Uterus (tissue), 4 donors: ENCODE measurements around the gene MEIS1. TPM values are rescaled to one million over a fixed set of nuclear protein-coding genes. Genes with fewer than 3 reads are reported as not detected.

ENCODE experiments used
- DNase-seq, 2 donors: peaks; one replicate each; pipeline ENCODE4 v3.0.0-alpha.2; 2019 to 2020
- H3K27ac ChIP-seq, 2 donors: fragments of 200-600 bp; sonication (generic); 1 replicate in 1 of 2; 2 replicates in 1 of 2; pipeline ENCODE4 v1.5.1; 2016 to 2018
- H3K27me3 ChIP-seq, 2 donors: fragments of 200-600 bp; sonication (generic); one replicate each; pipeline ENCODE4 v1.5.1; 2018 to 2019; ENCODE audit warnings: control low read depth in 1 of 2
- H3K36me3 ChIP-seq, 2 donors: fragments of 200-600 bp; sonication (generic); one replicate each; pipeline ENCODE4 v1.5.1; 2019; ENCODE audit warnings: control low read depth in 1 of 2
- H3K4me1 ChIP-seq, 2 donors: fragments of 200-600 bp; sonication (generic); one replicate each; pipeline ENCODE4 v1.5.1; 2018 to 2019; ENCODE audit warnings: control low read depth in 1 of 2
- H3K4me3 ChIP-seq, 2 donors: fragments of 200-600 bp; sonication (generic); 1 replicate in 1 of 2; 2 replicates in 1 of 2; pipeline ENCODE4 v1.5.1; 2018 to 2019; ENCODE audit warnings: mild to moderate bottlenecking in 1 of 2
- H3K9me3 ChIP-seq, 2 donors: fragments of 200-600 bp; sonication (generic); one replicate each; pipeline ENCODE4 v1.5.1; 2019; ENCODE audit warnings: control low read depth in 1 of 2
- POLR2A ChIP-seq, 2 donors: fragments of 450-650 bp; IDR thresholded peaks; one replicate each; pipeline ENCODE4 v1.6.1; 2016; ENCODE audit warnings: antibody characterized with exemption in 2 of 2, mild to moderate bottlenecking in 1 of 2, moderate library complexity in 1 of 2
- intact Hi-C: fragments of 100-400 bp; cut with DNase I; formaldehyde crosslinking; loops from one replicate; pipeline ENCODE4 v1.15.1; 2023; ENCODE audit warnings: low total_unique reads
- total RNA-seq, 4 donors: library from RNA; depleted of rRNA in 3 of 4; stranded (reverse); fragments of >200 nt in 3 of 4; gene quantifications; one replicate each; pipeline versions ENCODE4 v1.1.0 to v1.2.4, GENCODE V29; 2014 to 2023
- TF ChIP-seq, protein P1 (sequence below), 4 experiments: fragments of 200-600 bp in 2 of 4; fragments of 450-650 bp in 2 of 4; sonication (generic) in 2 of 4; IDR thresholded peaks; one replicate each; pipeline ENCODE4 v1.5.1; 2016 to 2019; ENCODE audit warnings: antibody characterized with exemption in 4 of 4, mild to moderate bottlenecking in 2 of 4, moderate library complexity in 1 of 4
- donor health status: DM: yes; HTN: yes; CAD: no.

MEIS1 gene
- total RNA-seq, 4 donors from 2014 or later = 110 to 418 (median 233) TPM

DNA sequence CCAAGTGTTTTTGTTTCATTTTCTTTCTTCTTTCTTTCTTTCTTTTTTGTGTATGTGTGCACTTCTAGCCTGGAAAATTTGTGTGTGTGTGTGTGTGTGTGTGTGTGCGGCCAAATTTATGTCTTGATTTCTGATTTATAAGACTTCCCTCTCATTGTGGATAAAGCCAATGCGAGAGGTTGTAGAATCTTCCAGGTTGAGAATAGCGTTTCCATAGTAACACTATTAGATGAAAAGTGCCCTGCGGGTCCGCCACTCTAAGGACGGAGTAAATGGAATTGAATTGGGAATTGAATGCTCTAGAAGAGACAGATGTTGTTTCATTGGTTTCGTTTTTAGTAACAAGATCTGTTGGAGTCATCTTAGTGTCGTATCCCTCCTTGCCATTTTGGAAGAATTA lies 81.6 kb downstream of the MEIS1 start:
- Histone ChIP-seq H3K4me1 (peaks cover 4 to 5% of the 10 kb centered on the region in 2 donors), H3K9me3 (no peaks in the 10 kb centered on the region), H3K27ac (no peak overlapping the region), H3K4me3 (no peak overlapping the region), H3K36me3 (no peaks in the 10 kb centered on the region), H3K27me3 (no peaks in the 10 kb centered on the region)
- no peak for DNase-seq
- intact Hi-C loops = no loop called here
- TF ChIP-seq, protein P1, sequence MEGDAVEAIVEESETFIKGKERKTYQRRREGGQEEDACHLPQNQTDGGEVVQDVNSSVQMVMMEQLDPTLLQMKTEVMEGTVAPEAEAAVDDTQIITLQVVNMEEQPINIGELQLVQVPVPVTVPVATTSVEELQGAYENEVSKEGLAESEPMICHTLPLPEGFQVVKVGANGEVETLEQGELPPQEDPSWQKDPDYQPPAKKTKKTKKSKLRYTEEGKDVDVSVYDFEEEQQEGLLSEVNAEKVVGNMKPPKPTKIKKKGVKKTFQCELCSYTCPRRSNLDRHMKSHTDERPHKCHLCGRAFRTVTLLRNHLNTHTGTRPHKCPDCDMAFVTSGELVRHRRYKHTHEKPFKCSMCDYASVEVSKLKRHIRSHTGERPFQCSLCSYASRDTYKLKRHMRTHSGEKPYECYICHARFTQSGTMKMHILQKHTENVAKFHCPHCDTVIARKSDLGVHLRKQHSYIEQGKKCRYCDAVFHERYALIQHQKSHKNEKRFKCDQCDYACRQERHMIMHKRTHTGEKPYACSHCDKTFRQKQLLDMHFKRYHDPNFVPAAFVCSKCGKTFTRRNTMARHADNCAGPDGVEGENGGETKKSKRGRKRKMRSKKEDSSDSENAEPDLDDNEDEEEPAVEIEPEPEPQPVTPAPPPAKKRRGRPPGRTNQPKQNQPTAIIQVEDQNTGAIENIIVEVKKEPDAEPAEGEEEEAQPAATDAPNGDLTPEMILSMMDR (IDR thresholded peaks at IDR 0.05) = no peak

DNA sequence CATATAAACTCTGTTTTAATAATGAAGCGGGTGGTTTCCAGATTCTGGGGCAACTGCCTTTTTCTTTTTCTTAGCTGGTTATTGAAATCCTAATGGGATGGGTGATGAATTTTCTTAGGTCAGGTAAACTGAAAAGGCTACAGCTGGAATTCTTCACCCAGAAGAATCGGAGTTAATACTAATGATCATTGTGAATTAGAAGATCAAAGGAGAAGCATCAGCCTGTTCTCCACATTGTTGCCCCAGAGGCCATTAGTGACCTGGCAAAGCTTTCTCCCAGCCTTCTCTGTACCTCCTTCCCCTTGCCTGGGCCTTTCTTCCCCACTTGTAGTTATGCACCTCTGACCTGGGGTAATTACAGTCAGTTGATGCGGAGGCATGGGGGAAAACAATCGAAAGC lies 82.8 kb downstream of the MEIS1 start:
- Histone ChIP-seq H3K4me3 (no peak overlapping the region), H3K9me3 (no peaks in the 10 kb centered on the region), H3K27me3 (no peaks in the 10 kb centered on the region), H3K4me1 (peaks cover 4 to 10% of the 10 kb centered on the region in 2 donors), H3K36me3 (no peaks in the 10 kb centered on the region), H3K27ac (no peak overlapping the region)
- TF ChIP-seq POLR2A (IDR thresholded peaks at IDR 0.05) = no peak
- TF ChIP-seq, protein P1 (IDR thresholded peaks at IDR 0.05) = no peak
- intact Hi-C loops = no loop called here
- DNase-seq = no peak

DNA sequence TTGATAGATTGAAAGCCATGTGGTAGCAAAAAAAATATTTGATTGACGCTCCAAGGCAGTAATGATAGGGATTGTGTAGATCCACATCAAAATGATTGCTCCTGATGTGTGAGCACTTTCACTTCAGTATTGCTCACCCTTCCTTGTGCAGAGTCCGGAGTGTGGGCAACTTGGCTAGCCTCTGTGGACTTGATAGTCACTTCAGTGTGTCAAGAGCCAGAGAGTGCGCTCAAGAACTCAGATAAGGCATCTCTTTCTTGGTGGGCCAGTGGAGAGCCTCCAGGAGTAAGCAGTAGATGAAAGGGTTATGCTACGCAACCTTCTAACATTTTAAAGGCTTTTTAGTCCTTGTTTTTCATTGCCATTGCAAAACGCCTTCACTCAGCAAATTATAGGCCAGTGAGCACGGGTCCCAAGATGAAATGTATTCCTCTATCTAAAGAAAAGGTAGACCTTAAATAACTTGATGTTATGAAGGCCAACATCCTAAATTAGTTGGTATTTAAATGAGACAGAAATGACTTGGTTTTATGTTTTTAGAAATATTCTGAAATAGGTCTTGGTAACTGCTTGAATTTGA lies 84.4 kb downstream of the MEIS1 start:
- H3K36me3 ChIP-seq = no peaks in the 10 kb centered on the region
- no peak for DNase-seq
- TF ChIP-seq, protein P1 (IDR thresholded peaks at IDR 0.05) = no peak
- TF ChIP-seq POLR2A (IDR thresholded peaks at IDR 0.05) = no peak
- no peak overlapping the region for H3K27ac ChIP-seq
- H3K27me3 ChIP-seq = no peaks in the 10 kb centered on the region
- H3K4me3 ChIP-seq = no peak overlapping the region
- intact Hi-C loops = no loop called here
- H3K9me3 ChIP-seq = no peaks in the 10 kb centered on the region
- H3K4me1 ChIP-seq = peaks cover 4 to 16% of the 10 kb centered on the region in 2 donors

DNA sequence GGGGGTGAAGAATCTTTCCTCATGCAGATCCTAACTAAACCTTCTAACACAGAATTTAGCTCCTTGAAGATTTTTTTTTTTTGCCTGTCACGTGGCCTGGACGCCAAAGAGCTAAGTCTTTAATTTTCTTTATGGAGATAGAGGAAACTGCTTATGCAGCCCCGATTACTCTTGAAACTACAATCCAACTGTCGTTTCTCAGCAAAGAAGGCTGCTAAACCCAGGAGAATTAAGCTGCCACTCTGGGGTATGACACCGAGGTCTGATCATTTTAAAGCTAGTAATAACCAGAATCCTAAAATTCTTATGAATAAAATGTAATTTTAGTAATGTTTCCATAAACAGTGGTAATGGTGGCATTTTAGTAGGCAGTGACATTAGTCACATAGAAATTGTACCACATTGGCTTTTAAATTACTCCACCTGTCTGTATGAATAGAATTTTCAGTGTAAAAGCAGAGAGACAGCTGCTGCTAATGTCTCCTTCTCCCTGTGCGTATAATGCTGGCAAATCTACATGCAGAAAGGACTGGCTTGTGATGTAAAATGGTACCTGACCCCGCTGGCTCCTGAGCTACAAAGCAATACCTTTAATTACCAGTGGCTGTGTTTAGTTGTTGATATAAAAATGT lies 86.5 kb downstream of the MEIS1 start:
- peaks cover 4 to 16% of the 10 kb centered on the region in 2 donors for H3K4me1 ChIP-seq
- TF ChIP-seq, protein P1 (IDR thresholded peaks at IDR 0.05) = no peak
- TF ChIP-seq POLR2A (IDR thresholded peaks at IDR 0.05) = no peak
- H3K27ac ChIP-seq = no peak overlapping the region

DNA sequence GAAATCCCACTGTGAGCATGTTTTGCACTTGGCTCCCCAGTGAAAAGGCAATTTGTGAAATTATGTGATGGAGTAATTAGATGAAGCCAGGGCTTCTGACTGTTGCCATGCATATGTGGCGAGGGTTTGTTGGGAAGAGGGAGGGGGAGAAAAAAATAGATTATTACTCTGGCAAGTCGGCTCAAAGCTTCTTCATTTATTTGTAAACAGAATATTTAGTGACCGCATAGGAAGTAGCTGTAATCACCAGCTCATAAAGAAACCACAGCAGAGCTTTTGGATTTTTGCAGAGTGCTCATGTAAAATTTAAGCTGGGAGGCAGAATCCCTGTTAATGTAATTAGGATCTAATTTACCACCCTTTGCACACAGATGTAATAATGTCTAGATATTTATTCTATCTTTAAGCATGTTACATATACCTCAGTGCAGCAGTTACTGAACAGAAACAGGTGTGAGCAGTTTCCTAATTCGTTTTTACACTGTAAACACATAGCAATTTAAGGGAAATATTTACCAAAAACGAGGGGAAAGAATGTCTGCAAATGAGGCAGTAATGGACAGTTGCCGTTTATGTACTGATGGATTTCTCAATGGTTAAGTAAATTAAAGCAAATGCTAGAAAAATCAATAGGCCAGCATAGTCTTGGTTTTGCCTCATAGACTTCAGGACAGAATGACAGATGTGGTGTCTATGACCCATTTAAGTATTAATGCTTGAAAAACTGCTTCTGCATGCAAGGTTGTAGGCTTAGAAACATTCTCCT lies 87.9 kb downstream of the MEIS1 start:
- Histone ChIP-seq H3K27ac (no peak overlapping the region), H3K36me3 (no peaks in the 10 kb centered on the region), H3K4me1 (peaks cover 4 to 20% of the 10 kb centered on the region in 2 donors), H3K27me3 (no peaks in the 10 kb centered on the region), H3K9me3 (no peaks in the 10 kb centered on the region), H3K4me3 (no peak overlapping the region)
- intact Hi-C loops = no loop called here
- TF ChIP-seq, protein P1 (IDR thresholded peaks at IDR 0.05) = no peak
- TF ChIP-seq POLR2A (IDR thresholded peaks at IDR 0.05) = no peak
- DNase-seq = no peak

More for the DNA sequence above, 86.5 kb downstream of the MEIS1 start:
- Histone ChIP-seq H3K4me3 (no peak overlapping the region), H3K9me3 (no peaks in the 10 kb centered on the region), H3K36me3 (no peaks in the 10 kb centered on the region), H3K27me3 (no peaks in the 10 kb centered on the region)
- no peak for DNase-seq
- intact Hi-C loops = no loop called here
